HG03095 (cell line): Measurements from ENCODE around the gene ABCC2.
"Not testable (repeated sequence)": the region's sequence is repeated elsewhere in the genome, so short reads cannot be mapped to it uniquely, and the experiment has no call there.

Experiments used
- ATAC-seq: cut with Tn5 transposase; IDR thresholded peaks from one replicate; pipeline ENCODE4 v1.9.1; 2021; ENCODE audit warnings: moderate library complexity; ENCODE audit not compliant: unreplicated experiment

The ABCC2 gene

GRCh38 chr10:99888622-99889021 is 106.2 kb downstream of the ABCC2 start:
- no peak for ATAC-seq

- ATAC-seq = no peak
Measured at GRCh38 chr10:99894613-99895012, 112.2 kb downstream of the ABCC2 start.

GRCh38 chr10:99895066-99895465 is 112.6 kb downstream of the ABCC2 start:
- not testable (repeated sequence) for ATAC-seq

GRCh38 chr10:99895867-99896266 is 113.4 kb downstream of the ABCC2 start:
- no peak for ATAC-seq
